GM19467 (cell line): ENCODE measurements around the gene ETNK2.

Experiments used
- ATAC-seq: cut with Tn5 transposase; IDR thresholded peaks from one replicate; pipeline ENCODE4 v1.9.1; 2021; ENCODE audit warnings: mild to moderate bottlenecking, moderate library complexity; ENCODE audit not compliant: unreplicated experiment

Gene ETNK2

DNA sequence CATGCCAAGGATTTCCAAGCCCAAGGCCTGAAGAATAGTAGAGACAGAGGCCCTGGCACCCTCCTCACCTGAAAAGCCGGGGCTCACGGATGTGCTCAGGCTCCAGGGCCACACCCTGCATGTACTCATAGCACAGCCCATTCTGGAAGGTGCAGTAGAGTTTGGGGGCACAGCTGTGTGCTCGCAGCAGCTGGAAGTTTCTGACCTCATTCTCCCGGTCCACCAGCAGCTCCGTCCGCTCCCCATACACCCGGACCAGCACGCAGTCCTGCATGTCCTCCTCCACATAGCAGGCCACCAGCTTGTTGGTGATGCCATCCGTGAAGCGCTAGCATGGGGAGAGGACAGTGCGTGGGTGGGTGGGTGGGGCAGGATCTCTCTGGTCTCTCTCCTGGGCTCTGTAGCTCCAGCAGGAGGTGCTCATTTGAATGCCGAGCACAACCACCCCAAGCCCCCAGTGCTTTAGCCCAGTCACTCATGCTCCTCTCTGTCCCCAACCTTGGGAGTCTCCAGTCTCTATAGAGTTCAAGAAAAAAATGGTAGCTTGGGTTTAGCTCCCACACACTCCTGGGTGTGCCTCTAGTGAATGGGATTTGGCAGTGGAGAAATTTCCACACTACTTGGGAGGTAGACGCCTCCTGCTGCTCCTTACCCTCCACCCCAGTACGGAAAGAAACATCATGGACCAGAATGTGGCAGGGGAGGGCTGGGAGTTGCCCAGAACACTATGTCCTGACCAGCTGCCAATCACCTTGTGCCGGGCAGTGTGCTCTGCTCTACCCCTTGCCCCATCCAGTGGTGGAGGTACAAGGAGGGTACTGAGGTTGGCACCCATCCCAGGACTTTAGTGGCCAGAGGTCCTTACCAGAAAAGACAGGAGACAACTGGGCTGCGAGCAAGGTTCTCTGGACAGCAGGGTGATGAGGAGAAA is 1.9 kb downstream of the ETNK2 start:
- ATAC-seq, result no peak

DNA sequence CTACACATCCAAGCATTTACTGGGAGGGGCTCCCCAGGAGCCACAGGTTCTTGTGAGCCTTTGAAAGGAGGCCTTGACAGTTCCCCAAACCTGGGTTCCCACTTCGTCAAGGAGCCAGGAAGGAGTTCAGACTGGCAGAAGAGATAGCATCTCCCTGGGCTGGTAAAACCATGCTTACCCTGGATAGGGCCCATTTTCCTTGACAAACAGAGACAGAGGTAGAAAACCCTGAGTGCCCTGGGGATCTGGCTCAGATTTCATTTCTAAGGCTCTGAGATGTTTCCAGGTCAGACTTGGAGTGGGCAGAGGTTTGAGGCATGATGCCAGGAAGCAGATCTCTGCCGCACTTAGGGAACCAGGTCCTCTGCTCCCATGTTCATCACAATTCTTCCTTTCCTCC is 2.7 kb downstream of the ETNK2 start:
- ATAC-seq, result no peak

DNA sequence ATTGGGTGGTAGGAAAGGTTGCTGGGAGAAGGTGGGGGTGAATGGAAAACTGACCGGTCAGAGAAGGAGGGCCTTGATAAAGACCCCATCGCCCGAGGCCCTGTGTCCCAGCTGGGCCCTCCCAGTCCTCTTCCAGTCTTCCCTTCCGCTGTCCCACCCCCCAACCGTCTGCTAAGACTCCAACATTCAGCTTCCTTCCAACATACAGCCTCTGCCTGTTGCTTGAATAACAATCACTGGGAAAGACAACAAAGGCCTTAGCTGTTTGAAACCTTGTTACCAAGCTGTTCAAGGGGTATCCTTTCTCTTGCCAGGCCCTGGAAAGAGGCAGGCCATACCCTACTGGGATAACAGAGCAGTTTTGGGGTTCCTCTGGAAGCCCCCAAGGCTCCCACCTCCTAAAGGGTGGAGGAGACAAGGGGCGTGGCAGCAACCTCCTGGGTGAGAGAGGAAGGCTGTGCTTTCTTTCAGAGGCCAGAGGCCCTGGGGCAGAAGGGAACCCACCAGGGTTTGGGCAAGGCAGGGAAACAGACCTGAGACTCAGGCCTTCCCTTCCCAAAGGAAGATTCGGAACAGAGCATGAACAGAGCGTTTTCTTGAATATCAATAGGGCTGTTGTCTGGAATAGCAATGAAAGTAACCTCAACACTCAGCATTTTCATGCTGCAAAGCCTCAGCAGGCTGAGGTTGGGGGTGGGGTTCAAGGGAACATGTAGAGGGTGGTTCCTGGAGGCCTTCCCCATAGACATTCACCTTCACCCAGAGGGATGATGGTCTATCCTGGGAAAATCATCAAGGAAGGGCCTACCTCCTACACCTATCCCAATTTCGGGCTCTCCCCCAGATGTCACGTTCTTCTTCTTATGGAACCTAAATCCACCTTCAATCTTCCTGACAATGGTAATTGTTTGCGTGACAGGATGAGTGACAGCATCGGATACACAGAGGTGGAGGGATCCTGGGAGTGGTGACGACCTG is 4.1 kb downstream of the ETNK2 start:
- no peak for ATAC-seq

DNA sequence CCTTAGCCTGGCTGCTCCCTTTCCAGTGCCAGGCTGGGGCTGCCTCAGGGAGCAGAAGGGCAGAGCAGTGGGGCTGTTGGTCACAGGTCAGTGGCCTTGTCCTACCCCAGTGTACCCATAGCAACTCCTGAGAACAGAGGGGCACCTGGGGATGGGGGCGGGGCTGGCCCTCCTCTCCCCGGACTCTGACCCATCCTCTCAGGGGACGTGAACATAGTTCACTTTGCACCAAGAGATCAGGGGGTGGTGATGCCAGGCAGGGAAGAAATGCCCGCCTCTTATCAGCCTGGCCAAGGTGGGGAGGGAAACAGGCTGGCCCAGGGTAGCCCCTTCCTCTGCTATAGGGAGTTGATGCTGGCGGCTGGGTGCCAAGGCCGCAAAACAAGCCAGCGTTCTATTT is 4.9 kb downstream of the ETNK2 start:
- ATAC-seq, result no peak

DNA sequence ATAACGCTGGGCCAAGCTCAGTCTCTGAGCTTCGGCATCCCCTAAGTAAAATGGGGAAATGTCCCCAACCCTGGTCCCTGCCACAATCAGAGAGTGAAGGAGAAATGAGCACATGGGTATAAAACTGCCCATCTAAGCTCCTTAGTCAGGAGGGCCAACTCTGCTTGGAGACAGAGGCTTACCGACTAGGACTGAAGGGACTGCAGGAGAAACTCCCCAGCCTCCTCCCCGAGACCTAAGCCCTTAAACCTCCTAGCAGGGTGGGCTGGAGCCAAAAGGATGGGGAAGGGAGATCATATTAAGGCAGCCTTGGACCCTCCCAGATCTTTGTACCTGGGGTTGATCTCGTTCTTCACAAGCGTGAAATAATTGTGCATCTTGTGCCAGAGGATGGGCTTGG is 5.5 kb downstream of the ETNK2 start:
- ATAC-seq, result no peak

DNA sequence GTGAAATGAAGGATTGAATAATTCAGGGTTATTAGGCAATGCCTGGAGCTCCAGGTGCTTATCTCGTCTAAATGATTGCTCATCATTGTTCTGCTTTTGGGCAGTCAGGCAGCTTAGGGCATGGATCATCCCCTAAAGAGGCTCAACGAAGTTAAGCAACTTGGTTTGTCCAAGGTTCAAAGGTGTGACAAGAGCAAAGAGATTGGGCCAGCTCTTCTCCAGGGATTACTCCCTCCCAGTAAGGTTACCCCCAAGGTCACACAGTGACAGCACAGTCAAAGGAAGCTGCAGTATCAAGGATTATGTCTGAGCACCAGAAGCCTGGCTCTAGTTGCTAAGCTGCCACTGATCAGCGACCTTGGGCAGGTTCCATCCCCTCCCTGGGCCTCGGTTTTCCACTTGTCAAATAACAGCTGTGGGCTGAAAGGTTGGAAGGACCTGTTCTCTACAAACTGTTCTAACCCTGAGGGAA is 6.8 kb downstream of the ETNK2 start:
- no peak for ATAC-seq

DNA sequence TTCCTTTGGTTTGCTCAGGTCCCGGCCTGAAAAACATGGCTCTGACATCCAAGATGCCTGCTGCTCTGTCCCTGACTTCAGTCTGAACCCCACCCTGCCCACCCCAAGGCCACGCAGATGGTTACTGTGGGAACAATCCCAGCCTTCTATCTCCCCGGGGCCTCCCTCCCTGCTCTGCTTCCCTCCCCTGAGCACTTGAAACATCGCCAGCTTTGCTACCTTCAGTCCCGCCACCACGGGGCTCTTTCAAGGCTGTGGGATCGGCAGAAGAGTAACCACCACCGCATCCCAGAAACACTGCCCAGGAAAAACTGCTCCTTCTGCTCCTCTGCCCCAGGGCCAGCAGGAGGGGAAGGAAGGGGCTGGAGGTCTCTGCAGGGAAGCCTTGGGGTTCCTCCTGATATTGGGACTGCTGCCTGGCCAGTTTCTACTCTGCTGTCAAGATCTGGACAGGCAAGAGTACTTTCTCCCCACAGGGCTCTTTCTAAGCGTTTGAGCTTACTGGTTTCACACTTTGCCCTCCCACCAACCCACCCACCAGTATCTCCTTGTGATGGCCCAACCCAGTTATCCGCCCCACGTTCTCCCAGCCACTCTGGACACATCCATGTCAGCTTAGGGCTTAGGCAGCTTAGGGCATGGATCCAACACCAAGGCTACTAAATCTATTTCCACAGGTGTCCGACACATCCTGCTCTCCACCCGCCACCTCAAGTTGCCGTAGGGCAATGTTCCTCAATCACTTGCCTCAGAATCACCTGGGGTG is 8.4 kb downstream of the ETNK2 start:
- ATAC-seq, result no peak

DNA sequence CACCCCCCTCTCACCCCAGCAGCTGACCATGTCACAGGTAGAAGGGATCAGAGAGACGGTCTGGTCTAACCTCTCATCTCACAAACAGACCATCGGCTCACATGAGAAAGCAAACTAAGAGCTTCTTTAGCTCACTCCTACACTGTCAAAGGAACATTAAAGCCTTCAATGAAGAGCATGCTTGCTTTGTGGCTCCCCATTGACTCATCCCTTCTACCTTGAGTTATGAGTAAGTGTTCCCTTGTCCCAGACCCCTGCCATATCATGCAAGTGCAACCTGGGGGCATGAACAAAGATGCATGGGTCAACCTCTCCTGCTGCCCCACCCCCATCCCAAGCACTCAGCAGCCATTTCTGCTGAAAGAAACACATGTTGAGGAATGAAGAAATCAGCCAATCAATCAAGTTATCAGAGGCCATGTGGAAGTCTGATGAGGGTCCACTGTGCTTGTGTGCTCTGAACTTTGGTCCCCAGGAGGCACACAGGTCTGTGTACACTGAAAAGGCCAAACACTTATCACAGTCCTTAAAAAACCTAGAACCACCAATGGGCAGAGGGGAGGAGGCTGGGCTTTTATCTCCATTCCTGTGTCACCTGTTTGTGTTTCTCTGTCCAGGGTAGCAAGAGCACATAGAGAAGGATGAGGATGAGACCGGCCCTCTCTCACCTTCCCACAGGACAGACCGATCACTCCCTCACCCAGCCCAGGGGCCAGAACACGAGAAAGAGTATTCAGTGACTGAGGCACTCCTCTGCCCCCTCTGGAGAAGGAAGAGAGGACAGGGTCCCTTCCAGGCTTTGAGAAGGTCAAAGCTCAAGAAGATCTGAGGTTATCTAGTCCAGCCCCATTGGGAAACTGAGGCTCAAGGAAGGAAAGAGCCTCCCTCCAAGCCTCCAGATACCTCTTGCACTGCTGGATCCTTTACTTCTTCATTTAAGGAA is 9.5 kb downstream of the ETNK2 start:
- no peak for ATAC-seq

DNA sequence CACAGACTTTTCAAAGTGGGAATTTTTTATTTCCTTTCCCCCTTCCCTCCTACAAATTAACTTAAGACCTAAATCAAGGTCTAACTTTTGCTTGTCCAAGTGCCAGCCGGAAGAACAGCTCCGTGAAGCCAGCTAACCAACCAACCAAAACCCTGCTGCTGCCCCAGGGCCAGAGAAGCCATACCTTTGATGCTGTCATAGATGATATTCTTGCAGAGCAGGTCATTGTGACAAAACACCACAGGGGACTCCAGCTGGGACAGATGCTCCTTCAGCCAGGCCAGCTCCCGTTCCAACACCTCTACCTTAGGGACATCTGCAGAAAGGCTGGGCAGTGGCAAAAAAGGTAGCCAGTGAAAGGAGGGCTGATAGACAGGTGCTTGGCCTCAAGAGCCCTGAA is 10.7 kb downstream of the ETNK2 start:
- no peak for ATAC-seq

DNA sequence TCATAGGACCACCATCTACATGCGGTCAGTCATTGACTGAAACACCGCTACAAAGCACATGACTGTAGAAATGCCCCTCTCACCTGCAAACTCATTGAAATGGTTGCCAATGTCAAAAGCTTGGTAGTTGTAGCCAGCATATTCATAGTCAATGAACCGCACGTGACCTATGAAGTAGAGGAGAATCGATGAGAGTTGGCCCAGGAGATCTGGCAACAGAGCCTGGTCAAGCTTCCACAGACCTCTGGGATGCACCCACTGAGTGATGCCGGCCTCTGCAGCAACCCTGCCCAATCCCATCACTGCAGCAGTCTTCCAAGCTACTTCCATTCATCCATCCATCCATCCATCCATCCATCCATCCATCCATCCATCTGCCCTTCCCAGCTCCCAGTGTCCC is 11.9 kb downstream of the ETNK2 start:
- no peak for ATAC-seq

DNA sequence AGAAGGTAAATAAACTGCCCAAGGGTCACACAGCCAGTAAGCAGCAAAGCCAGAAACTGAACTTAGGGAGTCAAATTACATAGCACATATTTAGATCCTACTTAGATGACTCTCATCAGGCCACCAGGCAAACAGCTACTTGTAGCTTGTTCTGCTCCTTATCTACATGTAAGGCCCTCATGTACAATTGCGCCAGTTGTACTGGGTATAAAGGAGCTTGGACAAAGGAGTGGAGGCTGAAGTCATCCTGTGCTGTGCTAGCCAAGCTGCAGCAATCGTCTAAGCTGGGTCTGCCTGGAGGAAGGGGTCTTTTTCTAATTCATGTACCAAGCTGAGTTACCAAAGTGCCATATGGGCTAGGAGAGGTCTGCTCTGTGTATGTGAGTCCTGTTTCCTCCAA is 12.8 kb downstream of the ETNK2 start:
- no peak for ATAC-seq

DNA sequence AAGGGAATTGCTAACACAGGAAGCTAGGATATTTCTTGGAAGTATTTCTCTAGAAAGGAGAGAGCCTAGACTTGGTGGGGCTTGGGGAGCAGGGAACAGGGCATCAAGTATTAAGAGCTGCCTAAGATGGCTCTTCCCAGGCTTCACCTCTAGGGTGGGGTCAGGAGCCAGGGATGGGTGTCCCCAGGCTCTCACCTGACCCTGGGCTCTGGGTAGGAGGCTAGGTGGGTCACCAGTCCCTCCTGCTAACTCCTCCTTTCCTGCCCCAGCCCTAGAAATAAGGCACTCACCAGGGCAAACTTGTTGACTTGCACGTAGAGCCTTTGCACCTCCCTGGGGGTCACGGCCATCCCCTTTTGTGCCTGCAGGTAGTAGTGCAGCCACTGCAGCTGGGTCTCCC is 15.0 kb downstream of the ETNK2 start:
- ATAC-seq, result no peak

DNA sequence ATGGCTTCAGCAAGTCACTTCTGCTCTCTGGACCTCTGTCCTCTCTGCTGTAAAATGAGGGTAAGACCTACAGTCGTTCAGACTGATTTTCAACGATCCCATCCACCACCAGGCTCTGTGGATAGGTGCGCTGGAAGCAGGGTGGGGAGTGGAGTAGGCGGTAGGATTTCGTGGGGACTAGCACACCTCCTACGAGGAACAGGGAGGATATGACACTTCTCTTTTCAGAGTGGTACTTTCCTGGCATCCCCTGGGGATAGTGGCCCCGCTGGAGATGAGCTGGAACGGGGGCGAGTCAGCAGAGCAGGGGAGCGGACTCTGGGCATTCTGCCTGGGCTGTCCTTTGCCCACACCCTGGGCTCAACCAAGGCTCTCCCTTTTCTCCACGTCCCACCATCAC is 17.7 kb downstream of the ETNK2 start:
- ATAC-seq, result no peak

DNA sequence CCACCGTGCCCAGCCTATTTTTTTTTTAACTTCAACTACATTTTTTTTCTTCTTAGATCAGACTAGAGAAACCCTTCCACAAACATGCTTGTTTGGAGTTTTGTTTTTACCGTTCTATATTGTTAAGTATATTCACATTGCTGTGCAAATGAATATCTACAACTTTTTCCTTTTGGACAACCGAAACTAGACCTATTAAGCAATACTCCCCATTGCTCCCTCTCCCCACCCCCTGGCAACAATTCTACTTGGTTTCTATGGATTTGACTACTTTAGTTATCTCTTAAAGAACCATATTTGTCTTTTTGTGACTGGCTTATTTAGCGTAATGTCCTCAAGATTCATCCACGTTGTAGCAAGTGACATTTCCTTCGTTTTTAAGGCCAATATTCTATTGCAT is 19.1 kb downstream of the ETNK2 start:
- no peak for ATAC-seq

DNA sequence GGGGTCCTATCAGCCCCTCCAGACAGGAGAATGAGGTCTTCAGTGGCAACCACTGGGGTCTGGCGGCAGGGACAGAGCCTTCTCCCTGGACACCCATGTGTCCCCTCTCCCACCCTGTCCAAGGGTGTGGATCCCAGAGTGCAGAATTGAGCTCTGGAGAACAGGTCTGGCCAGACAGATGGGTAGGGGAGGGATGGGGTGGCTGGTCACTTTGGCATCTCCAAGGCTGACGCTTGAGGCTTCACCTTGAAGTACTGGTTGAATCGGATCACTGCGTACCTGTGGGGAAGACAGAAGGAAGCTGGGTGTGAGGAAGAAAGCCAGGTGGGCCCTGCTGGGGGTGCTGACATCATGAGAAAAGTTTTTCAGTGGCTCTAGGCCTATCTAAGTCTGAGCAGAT is 19.9 kb downstream of the ETNK2 start:
- ATAC-seq, result no peak

DNA sequence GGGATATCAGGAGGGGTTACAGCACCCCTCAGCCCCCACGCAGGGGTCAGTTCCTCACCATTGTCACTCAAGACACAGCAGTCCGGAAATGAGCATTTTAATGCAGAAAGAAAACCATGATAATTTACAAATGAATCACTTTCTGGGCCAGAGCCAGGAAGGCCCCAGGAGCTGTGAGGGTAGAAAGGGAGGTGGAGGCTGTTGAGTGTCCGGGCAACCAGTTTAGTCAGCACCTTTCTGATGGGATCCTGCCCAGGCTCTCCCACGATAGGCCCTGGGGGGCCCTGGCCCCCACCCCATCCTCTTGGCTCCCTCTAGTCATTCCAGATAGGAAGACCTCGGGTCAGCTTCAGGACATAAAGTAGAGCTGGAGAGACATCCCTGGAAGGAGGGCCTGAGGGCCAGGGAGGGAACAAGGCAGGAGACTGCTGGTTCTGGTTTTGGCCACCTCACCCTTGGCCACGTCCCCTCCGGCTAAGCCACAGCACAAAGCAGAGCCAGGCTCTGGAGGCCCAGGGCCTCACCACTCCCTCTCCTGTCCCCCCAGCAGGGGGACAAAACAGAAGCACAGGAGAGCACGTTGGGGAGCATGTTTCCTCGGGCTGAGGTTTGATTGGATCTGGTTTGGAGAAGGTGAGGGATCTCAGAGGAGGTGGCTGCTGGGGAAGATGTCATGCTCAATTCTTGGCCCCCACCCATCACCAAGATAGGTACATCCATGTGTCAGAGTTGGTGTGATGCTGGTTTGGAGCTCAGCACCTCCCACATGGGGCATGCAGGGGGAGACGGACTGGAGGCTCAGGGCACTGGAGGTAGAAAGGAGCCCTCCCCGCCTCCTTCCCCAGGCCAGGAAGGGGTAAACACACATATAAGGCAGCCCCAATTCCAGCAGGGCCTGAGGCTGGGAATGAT is 20.6 kb downstream of the ETNK2 start:
- ATAC-seq, result no peak

DNA sequence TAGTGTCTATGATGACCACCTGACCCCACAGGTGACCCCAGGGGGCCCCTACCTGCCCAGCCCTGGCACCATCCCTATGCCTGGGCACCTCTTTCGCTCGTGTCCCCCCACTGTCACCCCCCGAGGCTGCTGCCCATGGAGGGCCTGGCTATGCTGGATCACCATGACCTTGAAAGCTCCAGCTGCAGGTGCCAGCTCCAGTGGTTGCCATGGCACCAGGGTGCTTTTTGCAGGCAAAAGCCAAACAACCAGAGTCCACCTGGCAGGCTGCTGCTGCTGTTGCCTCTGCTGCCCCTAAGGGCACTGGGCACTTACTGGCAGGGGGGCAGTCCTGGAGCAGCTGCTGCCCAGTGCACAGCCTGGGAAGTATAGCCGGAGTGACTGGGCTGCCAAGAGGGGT is 21.7 kb downstream of the ETNK2 start:
- ATAC-seq, result no peak

DNA sequence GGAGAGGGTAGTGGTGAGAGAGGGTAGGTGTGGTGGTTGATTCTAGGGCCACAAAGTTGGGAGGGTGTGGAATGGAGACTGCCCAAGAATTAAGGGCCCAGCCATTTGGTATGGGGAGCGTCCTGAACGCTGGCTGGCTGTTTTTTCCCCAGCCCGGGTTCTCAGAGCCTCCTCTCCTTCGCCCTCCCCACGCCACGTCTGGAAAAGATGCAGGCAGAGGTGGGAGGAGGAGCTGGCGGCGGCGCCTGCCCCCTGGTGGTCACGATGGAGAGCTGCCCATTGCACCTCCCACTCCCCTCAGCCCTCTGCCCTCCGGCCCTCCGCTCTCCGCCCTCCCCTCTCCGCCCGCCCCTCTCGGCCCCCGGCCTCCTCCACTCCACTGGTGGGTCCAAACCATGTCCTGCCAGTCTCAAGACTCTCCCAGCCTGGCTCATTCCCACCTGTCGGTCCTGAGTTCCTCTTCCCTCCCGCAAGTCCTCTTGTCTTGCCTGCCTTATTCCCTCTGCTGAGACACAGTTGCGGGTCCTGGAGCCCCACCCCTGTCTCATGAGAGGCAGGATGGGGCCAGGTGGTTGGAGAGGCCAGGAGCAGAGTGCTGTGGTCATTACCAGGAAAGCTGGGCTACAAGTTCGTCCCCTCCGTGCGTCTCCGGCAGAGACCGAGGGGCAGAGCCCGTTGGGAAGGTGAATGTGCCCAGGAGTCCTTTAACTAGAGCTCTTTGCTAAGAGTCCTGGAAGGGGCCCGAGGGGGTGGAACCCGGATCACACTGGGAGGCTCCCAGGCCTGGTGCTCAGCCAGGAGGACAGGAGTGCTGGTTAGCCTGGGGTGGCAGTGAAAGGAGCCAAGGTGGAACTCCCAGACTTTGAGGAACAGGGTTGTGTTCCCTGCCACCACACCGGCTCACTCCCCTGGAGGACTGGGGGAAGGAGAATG is 22.6 kb downstream of the ETNK2 start:
- no peak for ATAC-seq
